Measurements from ENCODE around the gene PPP1R1C.
A peak's percentile ranks its signal among the peaks of the same experiment; 100 is the strongest.
"Not testable (repeated sequence)": the region's sequence is repeated elsewhere in the genome, so short reads cannot be mapped to it uniquely, and the experiment has no call there.

PPP1R1C gene

GRCh38 chr2:182015334-182016109, 29.9 kb downstream of the PPP1R1C start:
- Histone ChIP-seq H3K36me3 (ENCODE audit: insufficient read depth, low read length) (no peaks in the 10 kb centered on the region), H3K4me1 (ENCODE audit: insufficient read depth, low read length) (no peaks in the 10 kb centered on the region), H3K9ac (ENCODE audit: low read depth, low read length) (no peak overlapping the region), H3K9me3 (ENCODE audit: control insufficient read depth, insufficient read depth, low read length) (no peaks in the 10 kb centered on the region)

GRCh38 chr2:182018218-182018617, 32.6 kb downstream of the PPP1R1C start:
- no peaks in the 10 kb centered on the region for H3K36me3 ChIP-seq (ENCODE audit: insufficient read depth, low read length)
- no peak overlapping the region for H3K9ac ChIP-seq (ENCODE audit: low read depth, low read length)
- H3K4me1 ChIP-seq (ENCODE audit: insufficient read depth, low read length): no peaks in the 10 kb centered on the region
- no peaks in the 10 kb centered on the region; the same call in 1 of the 2 replicates for H3K9me3 ChIP-seq (ENCODE audit: control insufficient read depth, insufficient read depth, low read length)

- Histone ChIP-seq H3K4me1 (ENCODE audit: insufficient read depth, low read length) (no peaks in the 10 kb centered on the region), H3K36me3 (ENCODE audit: insufficient read depth, low read length) (no peaks in the 10 kb centered on the region), H3K9me3 (ENCODE audit: control insufficient read depth, insufficient read depth, low read length) (no peaks in the 10 kb centered on the region; the same call in 1 of the 2 replicates), H3K9ac (ENCODE audit: low read depth, low read length) (no peak overlapping the region)
These were observed 34.1 kb downstream of the PPP1R1C start for GRCh38 chr2:182019731-182020130.

GRCh38 chr2:182020286-182021070, 34.8 kb downstream of the PPP1R1C start:
- Histone ChIP-seq H3K36me3 (ENCODE audit: insufficient read depth, low read length) (no peaks in the 10 kb centered on the region), H3K9ac (ENCODE audit: low read depth, low read length) (no peak overlapping the region), H3K9me3 (ENCODE audit: control insufficient read depth, insufficient read depth, low read length) (no peaks in the 10 kb centered on the region; the same call in 1 of the 2 replicates), H3K4me1 (ENCODE audit: insufficient read depth, low read length) (no peaks in the 10 kb centered on the region)

GRCh38 chr2:182023235-182023634, 37.6 kb downstream of the PPP1R1C start:
- Histone ChIP-seq H3K36me3 (ENCODE audit: insufficient read depth, low read length) (no peaks in the 10 kb centered on the region), H3K9me3 (ENCODE audit: control insufficient read depth, insufficient read depth, low read length) (no peaks in the 10 kb centered on the region; the same call in 1 of the 2 replicates), H3K4me1 (ENCODE audit: insufficient read depth, low read length) (no peaks in the 10 kb centered on the region), H3K9ac (ENCODE audit: low read depth, low read length) (no peak overlapping the region)

- not testable (repeated sequence) for H3K36me3 ChIP-seq (ENCODE audit: insufficient read depth, low read length); H3K4me1 ChIP-seq (ENCODE audit: insufficient read depth, low read length); H3K9me3 ChIP-seq (ENCODE audit: control insufficient read depth, insufficient read depth, low read length)
- H3K9ac ChIP-seq (ENCODE audit: low read depth, low read length): peak overlapping the region; percentile 66
These were observed 45.2 kb downstream of the PPP1R1C start for GRCh38 chr2:182030875-182031274.

- no peaks in the 10 kb centered on the region for H3K9me3 ChIP-seq (ENCODE audit: control insufficient read depth, insufficient read depth, low read length)
- H3K9ac ChIP-seq (ENCODE audit: low read depth, low read length): no peak overlapping the region
- H3K4me1 ChIP-seq (ENCODE audit: insufficient read depth, low read length): no peaks in the 10 kb centered on the region
- H3K36me3 ChIP-seq (ENCODE audit: insufficient read depth, low read length): no peaks in the 10 kb centered on the region
These were observed 46.3 kb downstream of the PPP1R1C start for GRCh38 chr2:182031956-182032355.

- H3K9me3 ChIP-seq (ENCODE audit: control insufficient read depth, insufficient read depth, low read length): no peaks in the 10 kb centered on the region
- no peaks in the 10 kb centered on the region for H3K4me1 ChIP-seq (ENCODE audit: insufficient read depth, low read length)
- no peak overlapping the region for H3K9ac ChIP-seq (ENCODE audit: low read depth, low read length)
- no peaks in the 10 kb centered on the region for H3K36me3 ChIP-seq (ENCODE audit: insufficient read depth, low read length)
These were observed 47.8 kb downstream of the PPP1R1C start for GRCh38 chr2:182033449-182033848.

- H3K9me3 ChIP-seq (ENCODE audit: control insufficient read depth, insufficient read depth, low read length): no peaks in the 10 kb centered on the region
- H3K4me1 ChIP-seq (ENCODE audit: insufficient read depth, low read length): no peaks in the 10 kb centered on the region
- no peak overlapping the region for H3K9ac ChIP-seq (ENCODE audit: low read depth, low read length)
- H3K36me3 ChIP-seq (ENCODE audit: insufficient read depth, low read length): no peaks in the 10 kb centered on the region
These were observed 52.9 kb downstream of the PPP1R1C start for GRCh38 chr2:182038576-182038975.

- Histone ChIP-seq H3K36me3 (ENCODE audit: insufficient read depth, low read length) (no peaks in the 10 kb centered on the region), H3K9me3 (ENCODE audit: control insufficient read depth, insufficient read depth, low read length) (no peaks in the 10 kb centered on the region), H3K9ac (ENCODE audit: low read depth, low read length) (no peak overlapping the region), H3K4me1 (ENCODE audit: insufficient read depth, low read length) (no peaks in the 10 kb centered on the region)
These were observed 57.4 kb downstream of the PPP1R1C start for GRCh38 chr2:182043021-182043420.

GRCh38 chr2:182043861-182044260, 58.2 kb downstream of the PPP1R1C start:
- Histone ChIP-seq H3K9ac (ENCODE audit: low read depth, low read length) (no peak overlapping the region), H3K4me1 (ENCODE audit: insufficient read depth, low read length) (no peaks in the 10 kb centered on the region), H3K9me3 (ENCODE audit: control insufficient read depth, insufficient read depth, low read length) (no peaks in the 10 kb centered on the region), H3K36me3 (ENCODE audit: insufficient read depth, low read length) (no peaks in the 10 kb centered on the region)

GRCh38 chr2:182047544-182047943, 61.9 kb downstream of the PPP1R1C start:
- Histone ChIP-seq H3K4me1 (ENCODE audit: insufficient read depth, low read length) (peaks cover 5% of the 10 kb centered on the region; the same call in 1 of the 2 replicates), H3K36me3 (ENCODE audit: insufficient read depth, low read length) (no peaks in the 10 kb centered on the region), H3K9ac (ENCODE audit: low read depth, low read length) (no peak overlapping the region), H3K9me3 (ENCODE audit: control insufficient read depth, insufficient read depth, low read length) (no peaks in the 10 kb centered on the region)

GRCh38 chr2:182048088-182048487, 62.4 kb downstream of the PPP1R1C start:
- Histone ChIP-seq H3K9ac (ENCODE audit: low read depth, low read length) (no peak overlapping the region), H3K36me3 (ENCODE audit: insufficient read depth, low read length) (no peaks in the 10 kb centered on the region), H3K9me3 (ENCODE audit: control insufficient read depth, insufficient read depth, low read length) (no peaks in the 10 kb centered on the region)

GRCh38 chr2:182048621-182049020, 63.0 kb downstream of the PPP1R1C start:
- no peaks in the 10 kb centered on the region for H3K9me3 ChIP-seq (ENCODE audit: control insufficient read depth, insufficient read depth, low read length)
- no peaks in the 10 kb centered on the region for H3K36me3 ChIP-seq (ENCODE audit: insufficient read depth, low read length)
- peaks cover 5% of the 10 kb centered on the region; the same call in 1 of the 2 replicates for H3K4me1 ChIP-seq (ENCODE audit: insufficient read depth, low read length)
- H3K9ac ChIP-seq (ENCODE audit: low read depth, low read length): no peak overlapping the region

More at GRCh38 chr2:182048088-182048487, 62.4 kb downstream of the PPP1R1C start:
- peaks cover 5% of the 10 kb centered on the region; the same call in 1 of the 2 replicates for H3K4me1 ChIP-seq (ENCODE audit: insufficient read depth, low read length)
